HCT116 (cell line): ENCODE data around the gene PALMD. TPM values are rescaled to one million over a fixed set of nuclear protein-coding genes. Genes with fewer than 3 reads are reported as not detected.

Experiments used
- ATAC-seq: fragments of 200-7000 bp; cut with Tn5 transposase; 2 replicates; pipeline ENCODE4 v1.9.1; 2020; ENCODE audit warnings: mild to moderate bottlenecking, moderate library complexity
- BruUV-seq: library from RNA; stranded (reverse); fragments of 400-500 nt; replicated peaks from 2 replicates; lab custom pipeline; 2021; lab: Mats Ljungman, UMichigan
- CTCF ChIA-PET: fragments of 300-600 bp; sonication (Branson Sonifier 250); formaldehyde crosslinking; loops from one replicate; lab custom pipeline; 2021; ENCODE audit warnings: antibody characterized with exemption; lab: Charles Lee
- POLR2A ChIA-PET: fragments of 300-600, 350-600 bp; sonication (Branson Sonifier 250); formaldehyde crosslinking; loops from one replicate; lab custom pipeline; 2021; ENCODE audit warnings: antibody characterized with exemption; lab: Charles Lee
- RAD21 ChIA-PET, 2 experiments: fragments of 300-600 bp; sonication (Branson Sonifier 250); formaldehyde crosslinking; loops; one replicate each; lab custom pipeline; 2023; ENCODE audit warnings: low total read pairs in 2 of 2; ENCODE audit not compliant: uncharacterized antibody in 2 of 2, unreplicated experiment in 2 of 2, low non-redundant PET in 1 of 2; lab: Charles Lee
- DNase-seq: peaks from one replicate; pipeline ENCODE4 v3.0.0-alpha.2; 2010; ENCODE audit warnings: low read depth, low spot score
- H2AFZ ChIP-seq: fragments of 200-600 bp; shearing (Covaris generic), sonication (generic); 2 replicates; pipeline ENCODE4 v1.6.1; 2017; ENCODE audit warnings: low read depth, mixed run types, mixed read lengths, antibody characterized with exemption, low read length; ENCODE audit not compliant: poor library complexity, severe bottlenecking
- H3K27ac ChIP-seq: 2 replicates; pipeline ENCODE4 v1.5.1; 2012; ENCODE audit warnings: low read depth, low read length
- H3K27me3 ChIP-seq: fragments of 200-600 bp; sonication (generic); 2 replicates; pipeline ENCODE4 v1.6.1; 2016; ENCODE audit warnings: mixed run types, low read length, mixed read lengths; ENCODE audit not compliant: insufficient read depth
- H3K36me3 ChIP-seq, 2 experiments: fragments of 200-500 bp in 1 of 2; fragments of 200-600 bp in 1 of 2; sonication (Bioruptor generic) in 1 of 2; sonication (generic) in 1 of 2; 2 replicates each; pipeline versions ENCODE4 v1.5.1 to v1.6.1; 2014 to 2016; ENCODE audit warnings: low read length in 2 of 2, inconsistent platforms in 1 of 2, mixed read lengths in 1 of 2, mixed run types in 1 of 2; ENCODE audit not compliant: insufficient read depth in 2 of 2, control insufficient read depth in 1 of 2
- H3K4me1 ChIP-seq, 2 experiments: fragments of 200-600 bp in 1 of 2; sonication (generic) in 1 of 2; 2 replicates each; pipeline versions ENCODE4 v1.5.1 to v1.6.1; 2012 to 2017; ENCODE audit warnings: low read length in 2 of 2, inconsistent platforms in 1 of 2, mild to moderate bottlenecking in 1 of 2, mixed read lengths in 1 of 2, mixed run types in 1 of 2, moderate library complexity in 1 of 2; ENCODE audit not compliant: insufficient read depth in 2 of 2, control insufficient read depth in 1 of 2
- H3K4me2 ChIP-seq: fragments of 200-600 bp; sonication (generic); 2 replicates; pipeline ENCODE4 v1.6.1; 2017; ENCODE audit warnings: mixed run types, low read length, mixed read lengths
- H3K4me3 ChIP-seq, 2 experiments: fragments of 200-600 bp in 1 of 2; sonication (generic) in 1 of 2; replicated peaks in 1 of 2; 2 replicates each; pipeline ENCODE4 v1.5.1; 2011 to 2016; ENCODE audit warnings: low read length in 2 of 2, control low read depth in 1 of 2, low read depth in 1 of 2, mild to moderate bottlenecking in 1 of 2, mixed read lengths in 1 of 2, mixed run types in 1 of 2
- H3K79me2 ChIP-seq: fragments of 200-600 bp; sonication (generic); 2 replicates; pipeline ENCODE4 v1.6.1; 2017; ENCODE audit warnings: mild to moderate bottlenecking, mixed run types, low read length, moderate library complexity, mixed read lengths; ENCODE audit not compliant: insufficient read depth
- H3K9ac ChIP-seq: fragments of 200-600 bp; sonication (generic); 2 replicates; pipeline ENCODE4 v1.6.1; 2016; ENCODE audit warnings: low read length, mixed read lengths
- H3K9me2 ChIP-seq: fragments of 200-600 bp; sonication (generic), shearing (Covaris generic); 2 replicates; pipeline ENCODE4 v1.6.1; 2017; ENCODE audit warnings: mixed run types, mild to moderate bottlenecking, moderate library complexity; ENCODE audit not compliant: insufficient read depth
- H3K9me3 ChIP-seq, 2 experiments: fragments of 200-500 bp in 1 of 2; fragments of 200-600 bp in 1 of 2; sonication (Bioruptor generic) in 1 of 2; sonication (generic) in 1 of 2; 2 replicates each; pipeline ENCODE4 v1.6.1; 2014 to 2017; ENCODE audit warnings: low read length in 2 of 2, mixed read lengths in 2 of 2, inconsistent platforms in 1 of 2, low read depth in 1 of 2, mild to moderate bottlenecking in 1 of 2, mixed run types in 1 of 2, moderate library complexity in 1 of 2; ENCODE audit not compliant: control insufficient read depth in 1 of 2, insufficient read depth in 1 of 2
- H4K20me1 ChIP-seq: fragments of 200-600 bp; sonication (generic), shearing (Covaris generic); 2 replicates; pipeline ENCODE4 v1.6.1; 2017; ENCODE audit warnings: mixed run types, mild to moderate bottlenecking, moderate library complexity; ENCODE audit not compliant: insufficient read depth
- CEBPB ChIP-seq: IDR thresholded peaks from 2 replicates; pipeline ENCODE4 v1.6.1; 2012; ENCODE audit warnings: low read depth
- EZH2 ChIP-seq: fragments of 200-600 bp; sonication (generic); IDR thresholded peaks from 2 replicates; pipeline ENCODE4 v1.6.1; 2017; ENCODE audit warnings: antibody characterized with exemption, mixed run types
- FOSL1 ChIP-seq: IDR thresholded peaks from 2 replicates; pipeline ENCODE4 v1.6.1; 2012; ENCODE audit warnings: low read depth
- POLR2AphosphoS5 ChIP-seq: IDR thresholded peaks from 2 replicates; pipeline ENCODE4 v1.6.1; 2011; ENCODE audit warnings: mild to moderate bottlenecking, low read depth, low read length, moderate library complexity
- ZFX ChIP-seq: fragments of 450-650 bp; IDR thresholded peaks from 2 replicates; pipeline ENCODE4 v1.6.1; 2017
- intact Hi-C: fragments of 100-400 bp; cut with micrococcal nuclease; formaldehyde crosslinking; loops from 2 replicates; pipeline ENCODE4 v1.10.0; 2022
- total RNA-seq: library from RNA; stranded (reverse); gene quantifications from one replicate; pipeline ENCODE4 v1.2.1, GENCODE V29; 2021; ENCODE audit not compliant: unreplicated experiment
- TF ChIP-seq, protein P1 (sequence below): IDR thresholded peaks from 2 replicates; pipeline ENCODE4 v1.6.1; 2011; ENCODE audit warnings: mild to moderate bottlenecking, low read length, moderate library complexity; ENCODE audit not compliant: insufficient replicate concordance; ENCODE audit errors: extremely low read depth
- TF ChIP-seq, protein P2 (sequence below): IDR thresholded peaks from 2 replicates; pipeline ENCODE4 v1.6.1; 2012
- TF ChIP-seq, protein P3 (sequence below), 3 experiments: fragments of 200-600 bp in 1 of 3; sonication (generic) in 1 of 3; IDR thresholded peaks in 2 of 3; conservative IDR thresholded peaks in 1 of 3; 2 replicates each; pipeline ENCODE4 v1.5.1; 2012 to 2017; ENCODE audit warnings: low read depth in 2 of 3, low read length in 2 of 3, antibody characterized with exemption in 1 of 3, borderline replicate concordance in 1 of 3, control low read depth in 1 of 3, mild to moderate bottlenecking in 1 of 3, mixed read lengths in 1 of 3, mixed run types in 1 of 3, moderate library complexity in 1 of 3; ENCODE audit not compliant: insufficient read depth in 1 of 3
- TF ChIP-seq, protein P4 (sequence below): IDR thresholded peaks from 2 replicates; pipeline ENCODE4 v1.6.1; 2012

The PALMD gene
- total RNA-seq, 1 experiment from 2014 or later = 0.12 TPM

DNA sequence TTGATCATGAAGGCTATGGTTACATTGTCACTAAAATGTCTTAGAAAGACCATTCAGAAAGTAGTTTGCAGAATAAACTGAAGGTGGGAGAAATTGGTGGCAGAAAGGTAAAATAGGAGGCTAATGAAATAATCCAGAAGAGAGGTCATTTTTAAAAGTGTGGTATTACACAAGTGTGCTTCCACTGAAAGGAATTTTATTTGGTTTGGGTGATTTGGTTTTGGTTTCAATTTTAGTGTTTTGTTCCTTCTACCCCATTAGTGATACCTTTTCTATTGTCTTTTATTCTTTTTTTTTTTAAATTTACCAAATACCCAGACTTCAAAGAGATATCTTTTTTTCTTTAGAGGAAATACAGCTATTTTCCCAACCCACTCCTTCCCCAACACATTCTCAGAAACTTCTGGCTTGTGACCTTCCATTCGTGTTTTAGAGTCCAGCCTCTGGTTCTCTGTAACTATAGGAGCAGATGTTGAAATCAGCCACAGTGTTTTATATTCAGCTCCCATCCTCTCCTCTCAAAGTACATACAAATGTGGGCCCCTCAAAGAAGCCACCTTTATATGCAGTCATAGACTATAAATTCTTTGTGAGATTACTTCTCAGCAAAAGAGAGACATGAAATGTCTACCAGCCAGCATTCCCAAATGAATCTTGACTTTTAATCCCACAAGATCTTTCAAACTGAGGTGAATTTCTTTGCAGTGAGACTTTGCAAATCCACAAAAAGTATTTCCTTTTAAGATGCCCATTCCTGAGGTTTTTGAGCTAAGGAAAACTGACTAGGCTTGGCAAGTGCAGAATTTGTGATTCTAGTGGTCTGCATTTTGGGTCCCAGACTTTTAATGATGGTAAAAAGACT, 42.0 kb upstream of the PALMD start:
- H3K4me1 ChIP-seq = peaks cover 0 to 10% of the 10 kb centered on the region in 2 experiments; a peak in 3 of 4 replicates
- H3K9me3 ChIP-seq = no peaks in the 10 kb centered on the region
- no peak overlapping the region for H2AFZ ChIP-seq
- no peak overlapping the region for H3K27ac ChIP-seq
- ChIA-PET CTCF (no interaction called here), RAD21 (no interaction called here), POLR2A (no interaction called here)
- no peaks in the 10 kb centered on the region for H3K27me3 ChIP-seq
- DNase-seq = no peak
- intact Hi-C loops = no loop called here
- TF ChIP-seq ZFX (no peak), EZH2 (no peak), POLR2AphosphoS5 (no peak), CEBPB (no peak), FOSL1 (no peak)
- TF ChIP-seq, protein P1, sequence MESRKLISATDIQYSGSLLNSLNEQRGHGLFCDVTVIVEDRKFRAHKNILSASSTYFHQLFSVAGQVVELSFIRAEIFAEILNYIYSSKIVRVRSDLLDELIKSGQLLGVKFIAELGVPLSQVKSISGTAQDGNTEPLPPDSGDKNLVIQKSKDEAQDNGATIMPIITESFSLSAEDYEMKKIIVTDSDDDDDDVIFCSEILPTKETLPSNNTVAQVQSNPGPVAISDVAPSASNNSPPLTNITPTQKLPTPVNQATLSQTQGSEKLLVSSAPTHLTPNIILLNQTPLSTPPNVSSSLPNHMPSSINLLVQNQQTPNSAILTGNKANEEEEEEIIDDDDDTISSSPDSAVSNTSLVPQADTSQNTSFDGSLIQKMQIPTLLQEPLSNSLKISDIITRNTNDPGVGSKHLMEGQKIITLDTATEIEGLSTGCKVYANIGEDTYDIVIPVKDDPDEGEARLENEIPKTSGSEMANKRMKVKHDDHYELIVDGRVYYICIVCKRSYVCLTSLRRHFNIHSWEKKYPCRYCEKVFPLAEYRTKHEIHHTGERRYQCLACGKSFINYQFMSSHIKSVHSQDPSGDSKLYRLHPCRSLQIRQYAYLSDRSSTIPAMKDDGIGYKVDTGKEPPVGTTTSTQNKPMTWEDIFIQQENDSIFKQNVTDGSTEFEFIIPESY = no peak
- TF ChIP-seq, protein P2, sequence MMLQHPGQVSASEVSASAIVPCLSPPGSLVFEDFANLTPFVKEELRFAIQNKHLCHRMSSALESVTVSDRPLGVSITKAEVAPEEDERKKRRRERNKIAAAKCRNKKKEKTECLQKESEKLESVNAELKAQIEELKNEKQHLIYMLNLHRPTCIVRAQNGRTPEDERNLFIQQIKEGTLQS = no peak
- TF ChIP-seq, protein P3, sequence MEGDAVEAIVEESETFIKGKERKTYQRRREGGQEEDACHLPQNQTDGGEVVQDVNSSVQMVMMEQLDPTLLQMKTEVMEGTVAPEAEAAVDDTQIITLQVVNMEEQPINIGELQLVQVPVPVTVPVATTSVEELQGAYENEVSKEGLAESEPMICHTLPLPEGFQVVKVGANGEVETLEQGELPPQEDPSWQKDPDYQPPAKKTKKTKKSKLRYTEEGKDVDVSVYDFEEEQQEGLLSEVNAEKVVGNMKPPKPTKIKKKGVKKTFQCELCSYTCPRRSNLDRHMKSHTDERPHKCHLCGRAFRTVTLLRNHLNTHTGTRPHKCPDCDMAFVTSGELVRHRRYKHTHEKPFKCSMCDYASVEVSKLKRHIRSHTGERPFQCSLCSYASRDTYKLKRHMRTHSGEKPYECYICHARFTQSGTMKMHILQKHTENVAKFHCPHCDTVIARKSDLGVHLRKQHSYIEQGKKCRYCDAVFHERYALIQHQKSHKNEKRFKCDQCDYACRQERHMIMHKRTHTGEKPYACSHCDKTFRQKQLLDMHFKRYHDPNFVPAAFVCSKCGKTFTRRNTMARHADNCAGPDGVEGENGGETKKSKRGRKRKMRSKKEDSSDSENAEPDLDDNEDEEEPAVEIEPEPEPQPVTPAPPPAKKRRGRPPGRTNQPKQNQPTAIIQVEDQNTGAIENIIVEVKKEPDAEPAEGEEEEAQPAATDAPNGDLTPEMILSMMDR (IDR thresholded peaks at IDR 0.05 in 2 of 3, conservative IDR thresholded peaks at IDR 0.05 in 1 of 3; ENCODE audit: borderline replicate concordance in 1 of 3, insufficient read depth in 1 of 3, low read depth in 2 of 3, low read length in 2 of 3) = no peak
- TF ChIP-seq, protein P4, sequence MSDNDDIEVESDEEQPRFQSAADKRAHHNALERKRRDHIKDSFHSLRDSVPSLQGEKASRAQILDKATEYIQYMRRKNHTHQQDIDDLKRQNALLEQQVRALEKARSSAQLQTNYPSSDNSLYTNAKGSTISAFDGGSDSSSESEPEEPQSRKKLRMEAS = no peak
- BruUV-seq = no TSS peak
- no peaks in the 10 kb centered on the region for H3K79me2 ChIP-seq
- H3K4me3 ChIP-seq = no peak overlapping the region
- H3K36me3 ChIP-seq = no peaks in the 10 kb centered on the region
- H4K20me1 ChIP-seq = no peaks in the 10 kb centered on the region
- no peak for ATAC-seq
- H3K4me2 ChIP-seq = no peak overlapping the region
- no peak overlapping the region for H3K9ac ChIP-seq
- H3K9me2 ChIP-seq = no peaks in the 10 kb centered on the region
